Measurements from ENCODE around the gene NLGN1.

NLGN1 gene

DNA sequence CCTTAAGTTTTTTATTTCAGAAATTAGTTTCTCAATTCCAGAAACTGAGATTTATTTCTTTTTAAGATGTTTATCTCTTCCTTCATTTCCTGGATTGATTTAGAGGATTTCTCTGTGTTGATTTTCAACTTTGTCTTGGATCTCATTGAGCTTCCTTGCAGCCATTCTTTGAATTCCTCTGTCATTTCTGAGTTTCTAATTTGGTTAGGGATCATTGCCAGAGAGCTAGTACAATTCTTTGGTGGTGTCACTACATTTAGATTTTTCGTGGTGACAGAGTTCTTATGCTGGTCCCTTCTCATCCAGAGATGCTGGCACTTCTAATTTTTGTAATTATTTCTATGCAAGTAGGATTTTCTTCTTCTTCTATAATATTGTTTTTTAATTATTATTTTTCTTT lies 770.5 kb downstream of the NLGN1 start:
- no peak overlapping the region for H3K4me3 Mint-ChIP-seq
- peaks cover 39% of the 10 kb centered on the region for H3K9me3 Mint-ChIP-seq
- H3K36me3 Mint-ChIP-seq (ENCODE audit: low read depth), result no peaks in the 10 kb centered on the region
- H3K27me3 Mint-ChIP-seq (ENCODE audit: low read depth), result peaks cover 3% of the 10 kb centered on the region
- TF ChIP-seq, protein P1, sequence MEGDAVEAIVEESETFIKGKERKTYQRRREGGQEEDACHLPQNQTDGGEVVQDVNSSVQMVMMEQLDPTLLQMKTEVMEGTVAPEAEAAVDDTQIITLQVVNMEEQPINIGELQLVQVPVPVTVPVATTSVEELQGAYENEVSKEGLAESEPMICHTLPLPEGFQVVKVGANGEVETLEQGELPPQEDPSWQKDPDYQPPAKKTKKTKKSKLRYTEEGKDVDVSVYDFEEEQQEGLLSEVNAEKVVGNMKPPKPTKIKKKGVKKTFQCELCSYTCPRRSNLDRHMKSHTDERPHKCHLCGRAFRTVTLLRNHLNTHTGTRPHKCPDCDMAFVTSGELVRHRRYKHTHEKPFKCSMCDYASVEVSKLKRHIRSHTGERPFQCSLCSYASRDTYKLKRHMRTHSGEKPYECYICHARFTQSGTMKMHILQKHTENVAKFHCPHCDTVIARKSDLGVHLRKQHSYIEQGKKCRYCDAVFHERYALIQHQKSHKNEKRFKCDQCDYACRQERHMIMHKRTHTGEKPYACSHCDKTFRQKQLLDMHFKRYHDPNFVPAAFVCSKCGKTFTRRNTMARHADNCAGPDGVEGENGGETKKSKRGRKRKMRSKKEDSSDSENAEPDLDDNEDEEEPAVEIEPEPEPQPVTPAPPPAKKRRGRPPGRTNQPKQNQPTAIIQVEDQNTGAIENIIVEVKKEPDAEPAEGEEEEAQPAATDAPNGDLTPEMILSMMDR (IDR thresholded peaks at IDR 0.05; ENCODE audit: unreplicated experiment in 3 of 3), result no peak
- no peak overlapping the region for H3K27ac Mint-ChIP-seq
- no peaks in the 10 kb centered on the region for H3K4me1 Mint-ChIP-seq

DNA sequence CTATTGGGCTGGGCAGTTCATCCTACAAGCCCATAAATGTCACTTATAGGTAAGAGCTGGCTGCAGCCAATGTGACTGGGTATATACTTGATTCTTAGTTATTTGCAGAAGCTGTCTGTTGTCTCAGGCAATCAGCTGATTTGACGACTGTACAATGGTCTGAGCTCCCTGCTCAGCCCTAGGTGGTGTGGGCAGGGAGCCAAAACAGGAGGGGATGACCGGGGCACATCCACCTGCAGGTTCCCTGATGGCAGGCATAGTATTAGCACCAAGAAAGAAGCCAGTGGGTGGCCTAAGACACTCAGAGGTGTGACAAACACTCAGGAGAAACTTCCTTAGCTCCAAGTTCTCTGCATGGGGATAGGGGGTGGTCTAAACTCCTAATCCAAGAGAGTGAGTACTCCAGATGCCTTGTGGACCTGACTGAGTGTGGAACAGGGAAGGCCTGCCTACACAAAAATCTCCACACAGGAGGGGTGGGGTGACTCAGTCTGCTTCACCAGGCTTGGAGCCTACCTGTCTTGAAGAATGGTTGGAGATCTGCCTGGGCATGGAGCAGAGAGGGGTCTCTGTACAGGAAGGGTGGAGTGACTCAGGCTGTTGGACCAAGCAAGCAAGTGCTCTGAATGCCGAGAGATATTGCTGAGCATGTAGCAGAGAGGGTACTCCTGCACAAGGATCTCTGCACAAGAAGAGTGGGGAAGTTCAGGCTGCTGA lies 771.2 kb downstream of the NLGN1 start:
- TF ChIP-seq, protein P1 (IDR thresholded peaks at IDR 0.05; ENCODE audit: unreplicated experiment in 3 of 3), result no peak
- no peak overlapping the region for H3K4me3 Mint-ChIP-seq
- no peaks in the 10 kb centered on the region for H3K4me1 Mint-ChIP-seq
- H3K27me3 Mint-ChIP-seq (ENCODE audit: low read depth), result peaks cover 3% of the 10 kb centered on the region
- H3K36me3 Mint-ChIP-seq (ENCODE audit: low read depth), result no peaks in the 10 kb centered on the region
- H3K27ac Mint-ChIP-seq, result no peak overlapping the region
- H3K9me3 Mint-ChIP-seq, result peaks cover 37% of the 10 kb centered on the region

DNA sequence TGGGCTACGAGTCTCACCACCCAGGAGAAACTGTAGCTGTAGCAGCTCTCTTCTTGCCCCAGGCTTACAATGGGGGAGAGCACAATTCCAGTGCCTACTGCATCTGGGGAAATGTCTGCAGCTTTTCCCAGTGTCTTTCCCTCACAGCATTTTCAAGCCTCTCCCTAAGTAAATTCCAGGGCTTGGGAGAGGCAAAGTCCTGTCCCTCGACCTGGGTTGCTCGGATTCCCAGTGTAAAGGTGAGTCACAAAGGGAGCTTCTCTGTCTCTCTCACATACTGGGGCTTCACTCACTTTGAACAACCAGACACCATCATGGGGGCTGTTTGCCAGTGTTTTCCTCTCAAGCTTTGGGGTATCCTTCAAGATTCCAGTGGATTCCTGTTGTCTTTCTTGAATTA lies 772.2 kb downstream of the NLGN1 start:
- Mint-ChIP-seq H3K4me3 (no peak overlapping the region), H3K27me3 (ENCODE audit: low read depth) (peaks cover 3% of the 10 kb centered on the region), H3K36me3 (ENCODE audit: low read depth) (no peaks in the 10 kb centered on the region), H3K4me1 (no peaks in the 10 kb centered on the region), H3K27ac (no peak overlapping the region), H3K9me3 (peaks cover 31% of the 10 kb centered on the region)
- TF ChIP-seq, protein P1 (IDR thresholded peaks at IDR 0.05; ENCODE audit: unreplicated experiment in 3 of 3), result no peak

DNA sequence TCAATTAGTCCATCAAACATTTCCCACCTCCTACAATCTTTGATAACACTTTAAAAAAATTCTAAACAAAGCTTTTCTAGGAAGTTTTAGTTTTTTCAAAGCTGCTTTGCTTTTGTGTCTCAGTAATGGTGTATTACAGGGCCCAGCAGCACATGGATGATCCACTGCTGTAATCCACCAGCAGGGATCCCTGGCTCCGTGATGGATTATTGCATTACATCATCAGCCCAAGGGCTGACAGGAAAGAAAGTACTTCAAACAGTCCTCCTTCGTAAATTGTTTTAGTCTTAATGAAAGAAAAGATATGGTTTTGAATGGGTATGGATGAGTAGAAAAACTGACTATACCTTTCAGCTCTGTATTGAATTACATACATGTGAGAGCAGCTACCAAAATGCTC lies 772.7 kb downstream of the NLGN1 start:
- H3K27me3 Mint-ChIP-seq (ENCODE audit: low read depth), result peaks cover 3% of the 10 kb centered on the region
- H3K4me3 Mint-ChIP-seq, result no peak overlapping the region
- no peaks in the 10 kb centered on the region for H3K4me1 Mint-ChIP-seq
- peaks cover 26% of the 10 kb centered on the region for H3K9me3 Mint-ChIP-seq
- TF ChIP-seq, protein P1 (IDR thresholded peaks at IDR 0.05; ENCODE audit: unreplicated experiment in 3 of 3), result no peak
- H3K27ac Mint-ChIP-seq, result no peak overlapping the region
- no peaks in the 10 kb centered on the region for H3K36me3 Mint-ChIP-seq (ENCODE audit: low read depth)

DNA sequence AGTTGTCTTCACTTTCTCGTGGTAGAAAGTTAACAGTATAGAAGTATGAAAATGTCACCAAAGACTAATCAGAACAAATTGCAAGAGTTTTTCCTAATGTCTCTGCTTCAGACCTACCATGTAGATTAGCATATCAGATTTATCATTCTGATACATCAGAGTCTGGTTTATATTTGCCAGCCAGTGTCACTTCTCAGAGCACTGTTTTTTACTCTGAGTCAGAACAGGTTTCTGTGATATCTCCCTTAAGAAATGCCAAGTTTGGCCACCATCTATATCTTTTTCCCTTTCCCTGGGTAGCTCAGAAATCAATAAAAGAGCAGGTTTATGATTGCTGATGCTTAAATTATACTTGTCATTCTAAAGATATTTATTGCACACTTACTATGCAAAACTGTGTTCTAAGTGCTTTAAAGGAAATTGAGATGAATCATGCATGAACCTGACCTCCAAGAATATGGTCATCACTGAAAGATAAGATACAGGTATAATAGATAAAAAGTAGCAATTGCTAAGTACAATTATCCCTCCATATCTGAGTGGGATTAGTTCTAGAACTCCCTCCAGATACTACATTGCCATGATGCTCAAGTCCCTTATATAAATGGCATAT lies 788.9 kb downstream of the NLGN1 start:
- no peak overlapping the region for H3K4me3 Mint-ChIP-seq
- no peaks in the 10 kb centered on the region for H3K36me3 Mint-ChIP-seq (ENCODE audit: low read depth)
- no peak overlapping the region for H3K27ac Mint-ChIP-seq
- no peaks in the 10 kb centered on the region for H3K27me3 Mint-ChIP-seq (ENCODE audit: low read depth)
- H3K9me3 Mint-ChIP-seq, result no peaks in the 10 kb centered on the region
- TF ChIP-seq, protein P1 (IDR thresholded peaks at IDR 0.05; ENCODE audit: unreplicated experiment in 3 of 3), result no peak
- no peaks in the 10 kb centered on the region for H3K4me1 Mint-ChIP-seq

DNA sequence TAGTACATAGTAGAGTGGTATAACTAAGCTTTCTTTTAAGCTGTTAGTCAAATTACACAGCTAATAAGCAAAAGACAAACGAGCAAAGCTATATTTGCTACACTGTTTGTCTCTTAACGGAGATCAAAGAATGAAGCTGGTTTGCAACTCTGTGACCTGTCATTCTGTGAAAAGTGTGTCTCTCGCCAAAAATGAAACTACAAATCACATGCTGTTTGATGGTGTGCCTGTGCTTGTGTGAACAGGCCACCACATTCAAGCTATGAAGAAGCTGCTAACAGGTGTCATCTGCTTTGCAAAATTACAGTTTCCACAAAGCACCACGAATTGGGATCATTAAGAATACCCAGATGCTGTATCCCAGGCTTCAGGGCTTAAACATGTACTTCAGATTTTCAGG lies 793.8 kb downstream of the NLGN1 start:
- Mint-ChIP-seq H3K27me3 (ENCODE audit: low read depth) (no peaks in the 10 kb centered on the region), H3K9me3 (no peaks in the 10 kb centered on the region), H3K27ac (no peak overlapping the region), H3K4me1 (peaks cover 7% of the 10 kb centered on the region), H3K36me3 (ENCODE audit: low read depth) (no peaks in the 10 kb centered on the region), H3K4me3 (no peak overlapping the region)
- TF ChIP-seq, protein P1 (IDR thresholded peaks at IDR 0.05; ENCODE audit: unreplicated experiment in 3 of 3), result no peak
